ENCODE data around the gene FBXW5.

Gene FBXW5

GRCh38 chr9:136944519-136945332 is at the start of gene FBXW5, which contains the start of gene C8G:
TSS of gene FBXW5 (minus strand) at chr9:136944738. CDS start at chr9:136944083, 655 bp downstream.
TSS of gene C8G (plus strand) at chr9:136945243. CDS start at chr9:136945321, 78 bp downstream.
- peak; percentile 98 for DNase-seq (ENCODE audit: low read depth)

GRCh38 chr9:136992819-136993369 is 48.4 kb upstream of the FBXW5 start:
- no peak for DNase-seq (ENCODE audit: low read depth)

GRCh38 chr9:136991993-136992818 is 47.7 kb upstream of the FBXW5 start, which contains the start of gene PAXX:
TSS of gene PAXX (plus strand) at chr9:136992422. CDS start at chr9:136992444, 22 bp downstream.
- peak; percentile 97 for DNase-seq (ENCODE audit: low read depth)

DNA sequence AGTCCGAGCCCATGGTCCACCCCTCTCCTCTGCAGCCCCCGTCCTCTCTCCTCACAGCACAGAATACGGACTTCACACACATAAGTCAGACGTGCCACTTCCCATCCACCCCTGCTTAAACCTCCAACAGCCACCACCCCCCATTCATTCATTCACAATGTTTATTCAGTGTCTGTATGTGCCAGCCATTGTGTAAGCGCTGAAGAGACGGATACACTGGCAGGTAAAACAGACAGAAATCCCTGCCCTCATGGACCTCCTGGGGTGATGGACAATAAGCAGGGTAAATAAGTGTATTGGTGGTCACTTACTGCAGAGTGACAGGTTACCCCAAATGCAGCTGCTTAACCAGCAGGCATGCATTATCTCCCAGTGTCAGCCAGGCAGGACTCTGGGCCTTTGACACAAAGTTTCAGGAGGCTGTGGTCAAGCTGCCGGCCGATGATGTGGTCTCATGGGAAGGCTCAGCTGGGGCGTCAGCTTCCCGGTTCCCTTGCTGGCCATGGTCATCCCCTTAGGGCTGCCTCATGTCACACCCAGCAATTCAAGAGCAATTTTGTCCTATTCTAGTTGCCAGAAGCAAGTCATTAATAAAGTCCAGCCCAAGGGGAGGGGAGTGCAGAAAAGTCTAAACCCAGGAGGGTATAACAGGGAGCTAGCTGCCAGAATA is 45.8 kb upstream of the FBXW5 start:
- no peak for DNase-seq (ENCODE audit: low read depth)

- DNase-seq (ENCODE audit: low read depth): no peak
Measured at GRCh38 chr9:136988872-136989271, 44.3 kb upstream of the FBXW5 start.

GRCh38 chr9:136985853-136986252 is 41.3 kb upstream of the FBXW5 start:
- no peak for DNase-seq (ENCODE audit: low read depth)

- no peak for DNase-seq (ENCODE audit: low read depth)
Measured at GRCh38 chr9:136985027-136985602, 40.6 kb upstream of the FBXW5 start.

GRCh38 chr9:136984464-136985026 is 40.0 kb upstream of the FBXW5 start:
- no peak for DNase-seq (ENCODE audit: low read depth)

GRCh38 chr9:136983656-136984314 is 39.2 kb upstream of the FBXW5 start:
- DNase-seq (ENCODE audit: low read depth): no peak

- DNase-seq (ENCODE audit: low read depth): no peak
Measured at GRCh38 chr9:136983167-136983566, 38.6 kb upstream of the FBXW5 start.

GRCh38 chr9:136982232-136983051 is 37.9 kb upstream of the FBXW5 start, which contains the start of gene LCNL1:
TSS of gene LCNL1 (plus strand) at chr9:136982993. CDS start at chr9:136983587, 594 bp downstream.
- no peak for DNase-seq (ENCODE audit: low read depth)

DNA sequence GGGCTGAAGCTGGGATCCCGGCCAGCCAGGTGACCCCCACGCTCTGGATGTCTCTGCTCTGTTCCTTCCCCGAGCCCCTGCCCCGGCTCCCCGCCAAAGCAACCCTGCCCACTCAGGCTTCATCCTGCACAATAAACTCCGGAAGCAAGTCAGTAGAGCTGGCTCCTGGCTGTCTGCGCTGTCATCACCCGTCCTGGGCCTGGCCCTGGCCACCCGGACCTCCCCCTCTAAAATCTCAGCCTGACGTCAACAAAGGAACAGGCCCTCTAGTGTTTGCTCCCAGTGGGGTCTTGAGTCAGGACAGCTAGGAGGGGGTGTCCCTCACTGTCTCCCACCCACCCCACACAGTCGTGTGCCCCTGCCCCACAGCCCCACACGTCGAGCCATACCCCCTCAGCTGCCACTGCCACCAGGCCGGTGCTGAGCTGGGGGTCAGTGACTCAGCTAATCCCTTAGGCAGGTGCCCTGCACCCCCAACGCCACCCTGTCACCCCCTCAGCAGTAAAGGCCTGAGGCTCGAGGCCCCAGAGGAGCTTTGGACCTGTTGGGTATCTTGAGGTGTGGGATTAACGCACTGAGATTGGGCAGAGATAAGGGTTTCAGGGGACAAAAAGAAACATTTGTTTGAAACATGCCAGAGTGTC is 37.2 kb upstream of the FBXW5 start:
- no peak for DNase-seq (ENCODE audit: low read depth)

GRCh38 chr9:136980669-136981478 is 36.3 kb upstream of the FBXW5 start:
- DNase-seq (ENCODE audit: low read depth): no peak

GRCh38 chr9:136979769-136980587 is 35.4 kb upstream of the FBXW5 start:
- no peak for DNase-seq (ENCODE audit: low read depth)

GRCh38 chr9:136978865-136979544 is 34.5 kb upstream of the FBXW5 start:
- DNase-seq (ENCODE audit: low read depth): no peak

GRCh38 chr9:136978073-136978864 is 33.7 kb upstream of the FBXW5 start:
- peak; percentile 60 for DNase-seq (ENCODE audit: low read depth)
